PC-3 (cell line): ENCODE measurements around the gene PDGFB. TPM values are rescaled to one million over a fixed set of nuclear protein-coding genes. Genes with fewer than 3 reads are reported as not detected.

Experiments
- ATAC-seq: fragments of 200-7000 bp; cut with Tn5 transposase; 2 replicates; pipeline ENCODE4 v1.9.1; 2020; ENCODE audit warnings: mild to moderate bottlenecking, moderate library complexity
- BruUV-seq: library from RNA; stranded (reverse); fragments of 400-500 nt; replicated peaks from 2 replicates; lab custom pipeline; 2021; lab: Mats Ljungman, UMichigan
- CTCF ChIA-PET: fragments of 300-600 bp; sonication (Branson Sonifier 250); formaldehyde crosslinking; loops from one replicate; lab custom pipeline; 2022; ENCODE audit warnings: antibody characterized with exemption; lab: Charles Lee
- POLR2A ChIA-PET: fragments of 300-600 bp; sonication (Branson Sonifier 250); formaldehyde crosslinking; loops from one replicate; lab custom pipeline; 2022; ENCODE audit warnings: antibody characterized with exemption; ENCODE audit not compliant: unreplicated experiment; lab: Charles Lee
- DNase-seq: peaks from one replicate; pipeline ENCODE4 v3.0.0-alpha.2; 2015
- H2AFZ ChIP-seq: fragments of 300-600 bp; sonication (generic); 2 replicates; pipeline ENCODE4 v1.6.0; 2016; ENCODE audit warnings: antibody characterized with exemption, low read length
- H3F3A ChIP-seq: fragments of 300-600 bp; sonication (generic); one replicate; pipeline ENCODE4 v1.6.0; 2017; ENCODE audit warnings: antibody characterized with exemption, low read length, control low read depth, mild to moderate bottlenecking; ENCODE audit not compliant: unreplicated experiment
- H3K27ac ChIP-seq: fragments of 300-600 bp; sonication (generic); 2 replicates; pipeline ENCODE4 v1.5.1; 2016; ENCODE audit warnings: mild to moderate bottlenecking, low read length
- H3K27me3 ChIP-seq: fragments of 300-600 bp; sonication (generic); 2 replicates; pipeline ENCODE4 v1.6.1; 2016; ENCODE audit warnings: low read length, mixed read lengths
- H3K36me3 ChIP-seq: fragments of 300-600 bp; sonication (generic); 2 replicates; pipeline ENCODE4 v1.6.1; 2016; ENCODE audit warnings: low read depth, mixed run types, low read length, mixed read lengths
- H3K4me1 ChIP-seq: fragments of 300-600 bp; sonication (generic); 2 replicates; pipeline ENCODE4 v1.5.1; 2016; ENCODE audit warnings: low read length; ENCODE audit not compliant: insufficient read depth
- H3K4me2 ChIP-seq: fragments of 300-600 bp; sonication (generic); 2 replicates; pipeline ENCODE4 v1.6.0; 2016; ENCODE audit warnings: low read length
- H3K4me3 ChIP-seq: fragments of 300-600 bp; sonication (generic); 2 replicates; pipeline ENCODE4 v1.5.1; 2016; ENCODE audit warnings: mild to moderate bottlenecking, low read length, mixed read lengths
- H3K79me2 ChIP-seq: fragments of 300-600 bp; sonication (generic); 2 replicates; pipeline ENCODE4 v1.6.1; 2017; ENCODE audit warnings: low read length, mixed read lengths
- H3K9ac ChIP-seq: fragments of 300-600 bp; sonication (generic); 2 replicates; pipeline ENCODE4 v1.6.0; 2016; ENCODE audit warnings: mild to moderate bottlenecking, low read length
- H3K9me2 ChIP-seq: fragments of 300-600 bp; sonication (generic); replicated peaks from 2 replicates; pipeline ENCODE4 v1.6.1; 2016; ENCODE audit warnings: mixed run types, low read length, mixed read lengths
- H3K9me3 ChIP-seq: fragments of 300-600 bp; sonication (generic); 2 replicates; pipeline ENCODE4 v1.6.1; 2016; ENCODE audit warnings: low read length, mixed read lengths
- H4K20me1 ChIP-seq: fragments of 300-600 bp; sonication (generic); 2 replicates; pipeline ENCODE4 v1.6.1; 2016; ENCODE audit warnings: low read length, mixed read lengths
- EZH2 ChIP-seq: fragments of 300-600 bp; sonication (generic); IDR thresholded peaks from one replicate; pipeline ENCODE4 v1.6.1; 2017; ENCODE audit warnings: antibody characterized with exemption, mild to moderate bottlenecking, low read length; ENCODE audit not compliant: unreplicated experiment
- EZH2phosphoT487 ChIP-seq: fragments of 300-600 bp; sonication (generic); IDR thresholded peaks from 2 replicates; pipeline ENCODE4 v1.6.1; 2018; ENCODE audit warnings: mild to moderate bottlenecking, antibody characterized with exemption, low read length, borderline replicate concordance
- intact Hi-C: fragments of 100-400 bp; cut with micrococcal nuclease; formaldehyde crosslinking; loops from 2 replicates; pipeline ENCODE4 v1.9.0; 2023
- total RNA-seq: library from RNA; depleted of rRNA; stranded (reverse); fragments of >200 nt; gene quantifications from 2 replicates; pipeline ENCODE4 v1.2.3, GENCODE V29; 2014; rRNA removed
- TF ChIP-seq, protein P1 (sequence below): fragments of 300-600 bp; sonication (generic); conservative IDR thresholded peaks from 2 replicates; pipeline ENCODE4 v1.5.1; 2017; ENCODE audit warnings: antibody characterized with exemption, low read depth, mild to moderate bottlenecking, low read length

The PDGFB gene
- total RNA-seq, 1 experiment from 2014 or later, result 33.1 TPM

DNA sequence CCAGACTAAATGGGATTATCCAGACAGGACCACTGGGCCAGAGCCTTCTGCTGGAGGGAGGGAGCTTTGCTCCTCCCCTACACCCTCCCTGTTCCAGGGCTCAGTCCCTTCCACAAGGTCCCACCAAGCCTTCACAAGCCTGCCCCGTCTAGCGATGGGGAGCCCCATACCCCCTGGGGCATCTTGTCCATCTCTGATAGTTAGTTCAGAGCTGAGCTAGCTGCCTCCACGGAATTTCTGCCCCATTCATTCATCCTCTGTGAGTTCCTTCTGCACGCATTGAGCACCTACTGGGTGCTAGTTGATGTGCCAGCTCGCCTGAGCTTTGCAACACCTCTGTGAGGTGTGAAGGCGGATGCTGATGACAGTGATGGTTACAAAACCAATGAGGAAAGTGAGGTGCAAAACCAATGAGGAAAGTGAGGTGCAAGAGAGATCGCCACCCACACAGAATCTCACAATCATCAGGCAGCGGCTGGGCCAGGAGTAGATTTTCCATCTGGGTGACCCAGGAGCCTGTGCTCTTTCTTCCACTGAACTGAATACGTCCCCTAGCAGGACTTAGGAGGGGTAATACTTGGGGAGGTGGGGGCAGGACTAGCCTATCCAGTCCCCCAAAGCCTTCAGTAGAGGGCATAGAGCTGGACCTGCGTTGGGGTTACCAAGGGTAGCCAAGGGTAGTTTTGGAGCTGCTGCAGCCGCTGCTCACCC, 70.8 kb downstream of the PDGFB start:
- DNase-seq (no peak), ATAC-seq (no peak)
- ChIA-PET CTCF (no interaction called here), POLR2A (interaction anchor here (0.6 kb wide), 2 partner anchors 41 to 46 kb away, joined by 3 read pairs; no protein-coding TSS in a partner anchor)
- peaks cover 61% of the 10 kb centered on the region for H3K4me1 ChIP-seq
- intact Hi-C loops, result loop anchor here (2.0 kb wide), 2 partner anchors 41 to 79 kb away; no protein-coding TSS in a partner anchor
- H2AFZ ChIP-seq, result no peak overlapping the region
- H3K9me3 ChIP-seq, result no peaks in the 10 kb centered on the region
- BruUV-seq, result no TSS peak
- no peaks in the 10 kb centered on the region for H3K9me2 ChIP-seq
- H3K27me3 ChIP-seq, result no peaks in the 10 kb centered on the region
- no peaks in the 10 kb centered on the region for H3K36me3 ChIP-seq
- no peak for TF ChIP-seq EZH2phosphoT487
- TF ChIP-seq, protein P1, sequence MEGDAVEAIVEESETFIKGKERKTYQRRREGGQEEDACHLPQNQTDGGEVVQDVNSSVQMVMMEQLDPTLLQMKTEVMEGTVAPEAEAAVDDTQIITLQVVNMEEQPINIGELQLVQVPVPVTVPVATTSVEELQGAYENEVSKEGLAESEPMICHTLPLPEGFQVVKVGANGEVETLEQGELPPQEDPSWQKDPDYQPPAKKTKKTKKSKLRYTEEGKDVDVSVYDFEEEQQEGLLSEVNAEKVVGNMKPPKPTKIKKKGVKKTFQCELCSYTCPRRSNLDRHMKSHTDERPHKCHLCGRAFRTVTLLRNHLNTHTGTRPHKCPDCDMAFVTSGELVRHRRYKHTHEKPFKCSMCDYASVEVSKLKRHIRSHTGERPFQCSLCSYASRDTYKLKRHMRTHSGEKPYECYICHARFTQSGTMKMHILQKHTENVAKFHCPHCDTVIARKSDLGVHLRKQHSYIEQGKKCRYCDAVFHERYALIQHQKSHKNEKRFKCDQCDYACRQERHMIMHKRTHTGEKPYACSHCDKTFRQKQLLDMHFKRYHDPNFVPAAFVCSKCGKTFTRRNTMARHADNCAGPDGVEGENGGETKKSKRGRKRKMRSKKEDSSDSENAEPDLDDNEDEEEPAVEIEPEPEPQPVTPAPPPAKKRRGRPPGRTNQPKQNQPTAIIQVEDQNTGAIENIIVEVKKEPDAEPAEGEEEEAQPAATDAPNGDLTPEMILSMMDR, result no peak
- TF ChIP-seq EZH2, result no peak
- H3K79me2 ChIP-seq, result no peaks in the 10 kb centered on the region
- H3F3A ChIP-seq, result peaks cover 4% of the 10 kb centered on the region
- no peaks in the 10 kb centered on the region for H4K20me1 ChIP-seq
- no peak overlapping the region for H3K4me3 ChIP-seq
- peak overlapping the region; percentile 77 for H3K27ac ChIP-seq
- H3K9ac ChIP-seq, result peak overlapping the region; percentile 41; the same call in 1 of the 2 replicates
- H3K4me2 ChIP-seq, result peak overlapping the region; percentile 59

Other genes with a start within 250 kb of the PDGFB start
- 35.5 and 37.8 TPM in 2 replicates for gene APOBEC3C, start 230.7 kb downstream of the PDGFB start, total RNA-seq
- 0.33 TPM in 1 of 2 replicates, not detected in the other for gene APOBEC3D, start 223.9 kb downstream of the PDGFB start, total RNA-seq
- not detected in 2 replicates for gene APOBEC3F, start 204.1 kb downstream of the PDGFB start, total RNA-seq
- 1.3 and 4.4 TPM in 2 replicates for gene APOBEC3G, start 167.7 kb downstream of the PDGFB start, total RNA-seq
- 0.87 TPM in 1 of 2 replicates, not detected in the other for gene APOBEC3H, start 147.7 kb downstream of the PDGFB start, total RNA-seq
- gene CBX7, start 92.3 kb downstream of the PDGFB start, total RNA-seq, result 8.0 and 8.6 TPM in 2 replicates
- gene RPL3, start 74.6 kb upstream of the PDGFB start, total RNA-seq, result 1,363 and 1,371 TPM in 2 replicates
- gene SYNGR1, start 105.0 kb upstream of the PDGFB start, total RNA-seq, result 7.8 and 9.0 TPM in 2 replicates
- 14.2 and 16.0 TPM in 2 replicates for gene TAB1, start 154.8 kb upstream of the PDGFB start, total RNA-seq
- 0.06 TPM in 1 of 2 replicates, not detected in the other for gene MGAT3, start 212.0 kb upstream of the PDGFB start, total RNA-seq